HepG2 (cell line): ENCODE data around the gene TUBGCP6. TPM values are rescaled to one million over a fixed set of nuclear protein-coding genes. Genes with fewer than 3 reads are reported as not detected.

Experiments
- CEBPB ChIP-seq: IDR thresholded peaks from 2 replicates; pipeline ENCODE4 v1.6.1; 2011; ENCODE audit warnings: low read depth, low read length, improper control_type of control experiment, borderline replicate concordance
- FOSL2 ChIP-seq: sonication (generic); formaldehyde crosslinking; IDR thresholded peaks from 2 replicates; pipeline ENCODE4 v1.4.0; 2020; ENCODE audit warnings: missing genetic modification reagents
- GABPB1 ChIP-seq: IDR thresholded peaks from 2 replicates; pipeline ENCODE4 v1.6.1; 2016; ENCODE audit warnings: mild to moderate bottlenecking, missing genetic modification reagents, moderate library complexity, missing compliant biosample characterization
- HNRNPK ChIP-seq: fragments of 200-400 bp; formaldehyde crosslinking; IDR thresholded peaks from 2 replicates; pipeline ENCODE4 v1.6.1; 2018; ENCODE audit warnings: low read length, low read depth, moderate library complexity, mild to moderate bottlenecking; ENCODE audit not compliant: poor library complexity, severe bottlenecking
- HOXA3 ChIP-seq: sonication (generic); formaldehyde crosslinking; IDR thresholded peaks from 2 replicates; pipeline ENCODE4 v1.5.0; 2020; ENCODE audit warnings: missing genetic modification reagents
- MAFK ChIP-seq, 2 experiments: IDR thresholded peaks in 1 of 2; conservative IDR thresholded peaks in 1 of 2; 2 replicates each; pipeline ENCODE4 v1.6.1; 2011; ENCODE audit warnings: improper control_type of control experiment in 2 of 2, low read length in 2 of 2
- MIXL1 ChIP-seq: IDR thresholded peaks from 2 replicates; pipeline ENCODE4 v1.6.1; 2016
- NCOA5 ChIP-seq: sonication (generic); formaldehyde crosslinking; IDR thresholded peaks from 2 replicates; pipeline ENCODE4 v1.4.0; 2020; ENCODE audit warnings: missing genetic modification reagents
- SMAD9 ChIP-seq: sonication (generic); formaldehyde crosslinking; IDR thresholded peaks from 2 replicates; pipeline ENCODE4 v1.5.1; 2020; ENCODE audit warnings: mild to moderate bottlenecking, missing genetic modification reagents
- ZFX ChIP-seq: sonication (generic); formaldehyde crosslinking; IDR thresholded peaks from 2 replicates; pipeline ENCODE4 v1.4.0; 2020; ENCODE audit warnings: mild to moderate bottlenecking, low read depth, missing genetic modification reagents, moderate library complexity
- ZNF335 ChIP-seq: sonication (generic); formaldehyde crosslinking; IDR thresholded peaks from 2 replicates; pipeline ENCODE4 v1.4.0; 2020; ENCODE audit warnings: missing genetic modification reagents
- ZNF441 ChIP-seq: sonication (generic); formaldehyde crosslinking; IDR thresholded peaks from 2 replicates; pipeline ENCODE4 v1.7.0; 2021; ENCODE audit warnings: missing genetic modification reagents, borderline replicate concordance
- ZNF773 ChIP-seq: sonication (generic); formaldehyde crosslinking; IDR thresholded peaks from 2 replicates; pipeline ENCODE4 v1.4.0; 2020; ENCODE audit warnings: missing genetic modification reagents, borderline replicate concordance
- polyA plus RNA-seq, 8 experiments: library from polyadenylated mRNA; depleted of rRNA in 3 of 8; stranded (reverse) in 7 of 8; unstranded in 1 of 8; fragments of >200 nt; fragmentation: Illumina TruSeq in 4 of 8; extraction: Trizol in 4 of 8; gene quantifications; 2 replicates each; pipeline versions ENCODE4 v1.2.1 to v1.2.3, GENCODE V29; 2011 to 2016; ENCODE audit warnings: low read depth in 4 of 8, missing spikeins in 1 of 8, mixed read lengths in 1 of 8; ENCODE audit not compliant: insufficient read depth in 1 of 8
- total RNA-seq, 5 experiments: library from RNA; depleted of rRNA; stranded (reverse); fragments of >200 nt; fragmentation: Illumina TruSeq; extraction: Trizol; gene quantifications; 2 replicates each; pipeline ENCODE4 v1.2.3, GENCODE V29; 2016; ENCODE audit warnings: low read depth in 1 of 5
- TF ChIP-seq, protein P1 (sequence below): sonication (generic); formaldehyde crosslinking; IDR thresholded peaks from 2 replicates; pipeline ENCODE4 v1.4.0; 2020; ENCODE audit warnings: missing genetic modification reagents
- TF ChIP-seq, protein P2 (sequence below): sonication (generic); formaldehyde crosslinking; IDR thresholded peaks from 2 replicates; pipeline ENCODE4 v1.4.0; 2020; ENCODE audit warnings: low read depth, mild to moderate bottlenecking, missing genetic modification reagents
- TF ChIP-seq, protein P3 (sequence below): sonication (generic); formaldehyde crosslinking; IDR thresholded peaks from one replicate; pipeline ENCODE4 v1.5.1; 2020; ENCODE audit warnings: mild to moderate bottlenecking, missing genetic modification reagents; ENCODE audit errors: not compliant biosample characterization

Gene TUBGCP6
- total and polyA plus RNA-seq, 2 of the 13 experiments (the other 11 are each of a cell fraction or from before 2014, with no cell fraction given), result 14.6 to 15.7 TPM

DNA sequence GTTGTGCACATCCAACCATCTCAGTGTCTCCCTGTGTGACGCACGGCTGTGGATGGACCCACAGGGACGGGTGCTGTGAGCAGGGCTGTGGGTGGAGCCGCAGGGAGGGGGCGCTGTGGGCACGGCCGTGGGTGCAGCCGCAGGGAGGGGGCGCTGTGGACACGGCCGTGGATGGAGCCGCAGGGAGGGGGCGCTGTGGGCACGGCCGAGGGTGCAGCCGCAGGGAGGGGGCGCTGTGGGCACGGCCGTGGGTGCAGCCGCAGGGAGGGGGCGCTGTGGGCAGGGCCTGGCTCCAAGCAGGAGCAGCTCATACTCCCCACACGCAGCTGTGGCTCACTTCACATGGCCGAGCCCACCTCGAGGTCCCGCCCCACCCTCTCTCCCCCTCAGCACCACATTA lies 31.3 kb upstream of the TUBGCP6 start (continued):
- TF ChIP-seq, protein P1, sequence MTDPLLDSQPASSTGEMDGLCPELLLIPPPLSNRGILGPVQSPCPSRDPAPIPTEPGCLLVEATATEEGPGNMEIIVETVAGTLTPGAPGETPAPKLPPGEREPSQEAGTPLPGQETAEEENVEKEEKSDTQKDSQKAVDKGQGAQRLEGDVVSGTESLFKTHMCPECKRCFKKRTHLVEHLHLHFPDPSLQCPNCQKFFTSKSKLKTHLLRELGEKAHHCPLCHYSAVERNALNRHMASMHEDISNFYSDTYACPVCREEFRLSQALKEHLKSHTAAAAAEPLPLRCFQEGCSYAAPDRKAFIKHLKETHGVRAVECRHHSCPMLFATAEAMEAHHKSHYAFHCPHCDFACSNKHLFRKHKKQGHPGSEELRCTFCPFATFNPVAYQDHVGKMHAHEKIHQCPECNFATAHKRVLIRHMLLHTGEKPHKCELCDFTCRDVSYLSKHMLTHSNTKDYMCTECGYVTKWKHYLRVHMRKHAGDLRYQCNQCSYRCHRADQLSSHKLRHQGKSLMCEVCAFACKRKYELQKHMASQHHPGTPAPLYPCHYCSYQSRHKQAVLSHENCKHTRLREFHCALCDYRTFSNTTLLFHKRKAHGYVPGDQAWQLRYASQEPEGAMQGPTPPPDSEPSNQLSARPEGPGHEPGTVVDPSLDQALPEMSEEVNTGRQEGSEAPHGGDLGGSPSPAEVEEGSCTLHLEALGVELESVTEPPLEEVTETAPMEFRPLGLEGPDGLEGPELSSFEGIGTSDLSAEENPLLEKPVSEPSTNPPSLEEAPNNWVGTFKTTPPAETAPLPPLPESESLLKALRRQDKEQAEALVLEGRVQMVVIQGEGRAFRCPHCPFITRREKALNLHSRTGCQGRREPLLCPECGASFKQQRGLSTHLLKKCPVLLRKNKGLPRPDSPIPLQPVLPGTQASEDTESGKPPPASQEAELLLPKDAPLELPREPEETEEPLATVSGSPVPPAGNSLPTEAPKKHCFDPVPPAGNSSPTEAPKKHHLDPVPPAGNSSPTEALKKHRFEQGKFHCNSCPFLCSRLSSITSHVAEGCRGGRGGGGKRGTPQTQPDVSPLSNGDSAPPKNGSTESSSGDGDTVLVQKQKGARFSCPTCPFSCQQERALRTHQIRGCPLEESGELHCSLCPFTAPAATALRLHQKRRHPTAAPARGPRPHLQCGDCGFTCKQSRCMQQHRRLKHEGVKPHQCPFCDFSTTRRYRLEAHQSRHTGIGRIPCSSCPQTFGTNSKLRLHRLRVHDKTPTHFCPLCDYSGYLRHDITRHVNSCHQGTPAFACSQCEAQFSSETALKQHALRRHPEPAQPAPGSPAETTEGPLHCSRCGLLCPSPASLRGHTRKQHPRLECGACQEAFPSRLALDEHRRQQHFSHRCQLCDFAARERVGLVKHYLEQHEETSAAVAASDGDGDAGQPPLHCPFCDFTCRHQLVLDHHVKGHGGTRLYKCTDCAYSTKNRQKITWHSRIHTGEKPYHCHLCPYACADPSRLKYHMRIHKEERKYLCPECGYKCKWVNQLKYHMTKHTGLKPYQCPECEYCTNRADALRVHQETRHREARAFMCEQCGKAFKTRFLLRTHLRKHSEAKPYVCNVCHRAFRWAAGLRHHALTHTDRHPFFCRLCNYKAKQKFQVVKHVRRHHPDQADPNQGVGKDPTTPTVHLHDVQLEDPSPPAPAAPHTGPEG (CRISPR knock-in tag), result no peak
- TF ChIP-seq, protein P2, sequence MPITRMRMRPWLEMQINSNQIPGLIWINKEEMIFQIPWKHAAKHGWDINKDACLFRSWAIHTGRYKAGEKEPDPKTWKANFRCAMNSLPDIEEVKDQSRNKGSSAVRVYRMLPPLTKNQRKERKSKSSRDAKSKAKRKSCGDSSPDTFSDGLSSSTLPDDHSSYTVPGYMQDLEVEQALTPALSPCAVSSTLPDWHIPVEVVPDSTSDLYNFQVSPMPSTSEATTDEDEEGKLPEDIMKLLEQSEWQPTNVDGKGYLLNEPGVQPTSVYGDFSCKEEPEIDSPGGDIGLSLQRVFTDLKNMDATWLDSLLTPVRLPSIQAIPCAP (CRISPR knock-in tag), result no peak
- TF ChIP-seq MIXL1 (CRISPR knock-in tag) (no peak), ZNF773 (CRISPR knock-in tag) (no peak), CEBPB (no peak), MAFK (conservative IDR thresholded peaks at IDR 0.05 in 1 of 2, IDR thresholded peaks at IDR 0.05 in 1 of 2; ENCODE audit: low read length in 2 of 2) (no peak), ZNF335 (CRISPR knock-in tag) (no peak), NCOA5 (no peak), ZFX (CRISPR knock-in tag) (0 out of 2 replicates have a peak, but pooled peaks have one; percentile 35), ZNF441 (CRISPR knock-in tag) (no peak), SMAD9 (CRISPR knock-in tag) (no peak), HNRNPK (peak; percentile 73), GABPB1 (CRISPR knock-in tag) (peak; percentile 60), FOSL2 (CRISPR knock-in tag) (no peak), HOXA3 (CRISPR knock-in tag) (peak; percentile 37; the same call in 1 of the 2 replicates)
- TF ChIP-seq, protein P3, sequence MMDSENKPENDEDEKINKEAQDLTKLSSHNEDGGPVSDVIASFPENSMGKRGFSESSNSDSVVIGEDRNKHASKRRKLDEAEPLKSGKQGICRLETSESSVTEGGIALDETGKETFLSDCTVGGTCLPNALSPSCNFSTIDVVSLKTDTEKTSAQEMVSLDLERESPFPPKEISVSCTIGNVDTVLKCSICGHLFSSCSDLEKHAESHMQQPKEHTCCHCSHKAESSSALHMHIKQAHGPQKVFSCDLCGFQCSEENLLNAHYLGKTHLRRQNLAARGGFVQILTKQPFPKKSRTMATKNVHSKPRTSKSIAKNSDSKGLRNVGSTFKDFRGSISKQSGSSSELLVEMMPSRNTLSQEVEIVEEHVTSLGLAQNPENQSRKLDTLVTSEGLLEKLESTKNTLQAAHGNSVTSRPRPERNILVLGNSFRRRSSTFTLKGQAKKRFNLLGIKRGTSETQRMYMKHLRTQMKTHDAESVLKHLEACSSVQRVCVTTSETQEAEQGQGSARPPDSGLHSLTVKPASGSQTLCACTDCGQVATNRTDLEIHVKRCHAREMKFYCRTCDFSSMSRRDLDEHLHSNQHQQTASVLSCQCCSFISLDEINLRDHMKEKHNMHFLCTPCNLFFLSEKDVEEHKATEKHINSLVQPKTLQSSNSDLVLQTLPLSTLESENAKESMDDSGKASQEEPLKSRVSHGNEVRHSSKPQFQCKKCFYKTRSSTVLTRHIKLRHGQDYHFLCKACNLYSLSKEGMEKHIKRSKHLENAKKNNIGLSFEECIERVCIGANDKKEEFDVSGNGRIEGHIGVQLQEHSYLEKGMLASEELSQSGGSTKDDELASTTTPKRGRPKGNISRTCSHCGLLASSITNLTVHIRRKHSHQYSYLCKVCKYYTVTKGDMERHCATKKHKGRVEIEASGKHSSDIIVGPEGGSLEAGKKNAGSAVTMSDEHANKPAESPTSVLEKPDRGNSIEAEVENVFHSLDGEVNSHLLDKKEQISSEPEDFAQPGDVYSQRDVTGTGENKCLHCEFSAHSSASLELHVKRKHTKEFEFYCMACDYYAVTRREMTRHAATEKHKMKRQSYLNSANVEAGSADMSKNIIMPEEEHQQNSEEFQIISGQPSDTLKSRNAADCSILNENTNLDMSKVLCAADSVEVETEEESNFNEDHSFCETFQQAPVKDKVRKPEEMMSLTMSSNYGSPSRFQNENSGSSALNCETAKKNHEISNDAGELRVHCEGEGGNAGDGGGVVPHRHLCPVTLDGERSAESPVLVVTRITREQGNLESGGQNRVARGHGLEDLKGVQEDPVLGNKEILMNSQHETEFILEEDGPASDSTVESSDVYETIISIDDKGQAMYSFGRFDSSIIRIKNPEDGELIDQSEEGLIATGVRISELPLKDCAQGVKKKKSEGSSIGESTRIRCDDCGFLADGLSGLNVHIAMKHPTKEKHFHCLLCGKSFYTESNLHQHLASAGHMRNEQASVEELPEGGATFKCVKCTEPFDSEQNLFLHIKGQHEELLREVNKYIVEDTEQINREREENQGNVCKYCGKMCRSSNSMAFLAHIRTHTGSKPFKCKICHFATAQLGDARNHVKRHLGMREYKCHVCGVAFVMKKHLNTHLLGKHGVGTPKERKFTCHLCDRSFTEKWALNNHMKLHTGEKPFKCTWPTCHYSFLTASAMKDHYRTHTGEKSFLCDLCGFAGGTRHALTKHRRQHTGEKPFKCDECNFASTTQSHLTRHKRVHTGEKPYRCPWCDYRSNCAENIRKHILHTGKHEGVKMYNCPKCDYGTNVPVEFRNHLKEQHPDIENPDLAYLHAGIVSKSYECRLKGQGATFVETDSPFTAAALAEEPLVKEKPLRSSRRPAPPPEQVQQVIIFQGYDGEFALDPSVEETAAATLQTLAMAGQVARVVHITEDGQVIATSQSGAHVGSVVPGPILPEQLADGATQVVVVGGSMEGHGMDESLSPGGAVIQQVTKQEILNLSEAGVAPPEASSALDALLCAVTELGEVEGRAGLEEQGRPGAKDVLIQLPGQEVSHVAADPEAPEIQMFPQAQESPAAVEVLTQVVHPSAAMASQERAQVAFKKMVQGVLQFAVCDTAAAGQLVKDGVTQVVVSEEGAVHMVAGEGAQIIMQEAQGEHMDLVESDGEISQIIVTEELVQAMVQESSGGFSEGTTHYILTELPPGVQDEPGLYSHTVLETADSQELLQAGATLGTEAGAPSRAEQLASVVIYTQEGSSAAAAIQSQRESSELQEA (CRISPR knock-in tag), result no peak
